NCI-H526 (cell line): Measurements from ENCODE around the gene FBXO10.
"Not testable (repeated sequence)": the region's sequence is repeated elsewhere in the genome, so short reads cannot be mapped to it uniquely, and the experiment has no call there.

Experiments
- DNase-seq, 2 experiments: peaks; one replicate each; lab custom pipeline; 2025; lab: John Stamatoyannopoulos, UW

Gene FBXO10, protein sequence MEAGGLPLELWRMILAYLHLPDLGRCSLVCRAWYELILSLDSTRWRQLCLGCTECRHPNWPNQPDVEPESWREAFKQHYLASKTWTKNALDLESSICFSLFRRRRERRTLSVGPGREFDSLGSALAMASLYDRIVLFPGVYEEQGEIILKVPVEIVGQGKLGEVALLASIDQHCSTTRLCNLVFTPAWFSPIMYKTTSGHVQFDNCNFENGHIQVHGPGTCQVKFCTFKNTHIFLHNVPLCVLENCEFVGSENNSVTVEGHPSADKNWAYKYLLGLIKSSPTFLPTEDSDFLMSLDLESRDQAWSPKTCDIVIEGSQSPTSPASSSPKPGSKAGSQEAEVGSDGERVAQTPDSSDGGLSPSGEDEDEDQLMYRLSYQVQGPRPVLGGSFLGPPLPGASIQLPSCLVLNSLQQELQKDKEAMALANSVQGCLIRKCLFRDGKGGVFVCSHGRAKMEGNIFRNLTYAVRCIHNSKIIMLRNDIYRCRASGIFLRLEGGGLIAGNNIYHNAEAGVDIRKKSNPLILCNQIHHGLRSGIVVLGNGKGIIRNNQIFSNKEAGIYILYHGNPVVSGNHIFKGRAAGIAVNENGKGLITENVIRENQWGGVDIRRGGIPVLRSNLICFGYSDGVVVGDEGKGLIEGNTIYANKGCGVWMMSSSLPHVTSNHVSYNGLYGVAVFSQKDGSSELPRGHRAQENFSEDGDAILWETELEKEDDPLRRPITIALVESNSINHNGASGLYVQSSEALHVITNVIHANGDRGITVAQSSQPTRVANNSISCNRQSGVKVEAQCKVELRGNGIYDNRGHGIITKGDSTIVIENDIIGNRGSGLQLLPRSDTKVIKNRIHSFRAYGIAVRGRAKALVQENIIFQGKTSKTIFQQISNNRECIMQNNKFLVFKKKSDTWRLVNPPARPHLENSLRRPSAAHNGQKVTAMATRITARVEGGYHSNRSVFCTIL

GRCh38 chr9:37575921-37576721, at the start of gene FBXO10:
Gene FBXO10, minus strand, starts transcription at chr9:37576380. Its CDS starts 34,612 bp downstream, at chr9:37541768.
- peak; percentile 26 to 83 for DNase-seq

DNA sequence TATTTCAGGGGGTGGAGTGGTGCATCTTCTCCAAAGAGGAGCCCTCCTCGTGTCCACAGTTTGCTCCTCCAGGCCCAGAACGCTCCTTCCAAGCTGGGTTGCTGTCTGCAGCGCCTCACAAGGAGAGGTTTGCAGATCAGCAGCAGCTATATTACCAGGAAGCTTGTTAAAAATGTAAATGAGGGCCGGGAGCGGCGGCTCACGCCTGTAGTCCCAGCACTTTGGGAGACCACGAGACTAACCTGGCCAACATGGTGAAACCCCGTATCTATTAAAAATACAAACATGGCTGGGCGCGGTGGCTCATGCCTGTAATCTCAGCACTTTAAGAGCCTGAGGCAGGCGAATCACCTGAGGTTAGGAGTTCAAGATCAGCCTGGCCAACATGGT, 49.6 kb upstream of the FBXO10 start:
- DNase-seq: no peak

DNA sequence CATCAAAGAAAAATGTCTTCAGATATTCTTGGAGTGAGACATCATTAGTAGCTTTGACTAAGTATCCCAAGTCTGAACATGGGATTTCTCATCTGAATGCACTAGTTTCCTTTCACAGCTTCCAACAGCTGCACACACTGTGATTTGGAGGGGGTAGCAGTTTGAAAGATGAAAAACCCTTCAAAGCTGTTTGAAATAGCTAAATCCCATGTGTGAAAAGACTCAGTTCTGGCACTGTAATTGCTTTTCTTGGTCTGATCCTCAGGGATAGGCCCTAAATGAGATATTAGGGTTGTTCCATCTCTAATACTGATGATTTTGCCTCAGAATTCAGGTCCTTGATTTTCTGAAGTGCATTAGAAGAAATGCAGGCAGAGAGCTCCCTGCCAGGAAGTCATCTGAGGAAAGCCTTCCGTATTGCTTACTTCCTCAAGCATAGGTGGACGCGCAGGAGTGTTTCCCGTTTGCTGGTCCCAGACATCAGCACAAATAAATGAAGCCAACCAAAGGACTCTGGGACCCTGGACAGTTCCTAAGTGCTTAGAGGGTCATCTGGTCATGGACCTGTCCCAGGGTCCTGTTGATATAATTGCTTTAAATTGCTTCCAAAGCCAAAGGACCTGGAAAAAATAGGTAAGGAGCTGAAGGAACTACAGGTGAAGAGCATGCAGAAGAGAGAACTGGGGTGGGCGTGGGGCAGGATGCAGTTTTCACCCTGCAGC, 49.0 kb upstream of the FBXO10 start:
- DNase-seq: no peak

- no peak for DNase-seq
Measured at GRCh38 chr9:37624073-37624472, 47.9 kb upstream of the FBXO10 start.

DNA sequence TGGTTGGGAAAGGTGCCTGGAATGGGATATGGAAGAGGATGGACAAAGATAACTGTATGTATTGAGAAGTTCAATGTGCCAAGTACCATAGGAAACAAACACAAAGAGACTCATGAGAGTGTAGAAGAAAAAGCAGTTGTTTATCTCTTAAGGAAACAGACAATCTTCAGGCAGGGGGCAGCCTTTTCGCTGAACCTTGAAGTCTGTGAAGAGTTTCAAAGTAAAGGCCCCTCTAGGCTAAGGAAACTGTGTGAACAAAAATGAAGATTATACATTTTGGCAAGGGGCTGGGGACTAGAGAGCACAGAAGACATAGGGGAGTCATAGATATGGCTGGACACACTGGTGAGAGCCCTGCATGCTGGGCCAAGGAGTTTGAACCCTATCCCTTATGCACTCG, 47.1 kb upstream of the FBXO10 start:
- DNase-seq: no peak

- DNase-seq: no peak
Measured at GRCh38 chr9:37622462-37622861, 46.3 kb upstream of the FBXO10 start.

DNA sequence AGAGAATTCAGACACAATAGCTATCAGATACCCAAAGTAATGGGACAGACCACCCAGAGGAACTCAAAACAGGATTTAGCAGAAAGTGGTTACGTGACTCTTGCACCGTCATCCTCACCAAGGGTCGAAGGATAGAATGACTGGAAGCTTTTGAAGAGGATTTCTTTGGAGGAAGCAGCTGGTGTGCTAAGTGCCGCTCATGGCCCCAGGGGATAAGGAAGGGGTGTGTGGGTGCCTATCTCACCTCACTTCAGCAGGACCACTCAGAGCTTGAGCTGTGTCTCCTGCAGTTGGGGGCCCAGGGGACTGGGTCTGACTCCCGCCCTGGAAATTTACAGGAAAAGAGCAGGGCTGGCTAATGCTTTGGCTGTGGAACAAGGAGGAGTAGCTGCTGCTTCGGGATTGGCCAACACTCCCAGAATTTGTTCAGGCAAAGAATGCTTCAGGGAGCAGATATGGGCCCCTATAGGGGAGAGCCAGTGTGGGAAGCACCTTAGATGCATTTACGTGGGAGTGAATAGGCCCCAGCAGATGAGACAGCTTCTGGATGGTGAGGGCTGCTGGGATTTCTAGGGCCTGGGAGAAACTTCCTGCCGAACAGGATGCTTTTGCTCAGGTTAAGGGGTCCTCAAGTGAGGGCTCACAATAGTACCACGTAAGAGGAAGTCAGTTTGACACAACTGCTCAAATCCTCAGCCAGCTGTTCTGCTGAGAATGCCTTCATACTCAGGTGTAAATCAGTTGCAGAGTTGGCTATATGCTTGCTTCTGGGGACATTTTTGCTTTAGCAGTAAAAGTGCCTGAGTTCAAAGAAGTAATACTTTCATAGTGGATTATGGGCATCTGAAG, 45.3 kb upstream of the FBXO10 start:
- DNase-seq: no peak

DNA sequence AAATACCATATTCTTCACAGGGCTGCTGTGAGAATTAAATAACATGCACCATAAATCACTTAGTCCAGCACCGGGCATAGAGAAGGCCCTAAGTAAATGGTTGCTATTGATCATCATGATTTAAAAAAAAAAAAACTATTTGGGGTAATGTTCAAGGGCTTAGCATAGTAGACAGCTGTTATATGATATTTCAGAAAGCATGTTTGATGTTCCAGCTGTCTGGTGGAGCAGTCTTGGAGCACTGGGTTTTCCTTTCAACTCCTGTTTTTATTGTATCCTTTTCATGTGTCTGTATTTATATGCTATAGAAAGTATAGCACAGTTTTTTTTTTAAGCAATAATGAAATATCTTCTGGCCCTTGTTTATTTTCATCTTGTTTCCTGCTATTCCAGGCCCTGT, 44.2 kb upstream of the FBXO10 start:
- no peak for DNase-seq

DNA sequence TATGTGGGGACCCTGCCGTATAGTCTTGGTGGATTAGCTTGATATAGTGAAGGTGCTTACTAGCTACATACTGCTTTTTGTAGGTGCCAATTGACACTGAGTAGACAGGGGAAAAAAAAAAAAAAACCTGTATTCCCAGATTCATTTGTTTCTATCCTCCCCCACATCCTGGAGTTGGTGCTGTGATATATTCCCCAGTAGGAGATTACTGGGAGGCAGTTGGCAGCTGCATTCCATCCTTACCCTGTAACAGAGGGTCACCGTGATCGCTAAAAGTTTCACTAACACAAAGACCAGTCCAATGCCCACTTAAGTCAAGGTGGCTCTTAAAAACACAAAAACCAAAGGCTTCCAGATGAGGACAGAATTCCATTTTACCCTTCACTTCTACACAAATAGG, 43.6 kb upstream of the FBXO10 start:
- DNase-seq: no peak

DNA sequence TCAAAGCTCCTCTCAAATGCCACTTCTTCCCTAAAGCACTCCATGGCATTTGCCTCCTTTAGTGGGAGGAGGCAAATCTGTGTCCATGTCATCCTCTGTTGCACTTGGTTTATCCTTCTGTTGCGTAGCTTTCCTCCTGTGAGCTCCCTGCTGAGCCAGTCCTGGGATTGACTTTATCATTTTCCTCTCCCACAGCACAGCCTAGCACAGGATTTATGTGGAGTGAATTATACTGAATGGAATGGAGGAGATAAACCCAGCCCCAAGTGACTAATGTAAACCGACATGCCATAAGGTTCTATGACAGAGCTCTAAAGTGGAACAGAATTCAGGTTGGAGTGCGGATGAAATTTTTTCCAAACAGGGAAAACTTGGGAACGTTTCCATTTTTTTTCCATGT, 42.6 kb upstream of the FBXO10 start:
- DNase-seq: no peak

DNA sequence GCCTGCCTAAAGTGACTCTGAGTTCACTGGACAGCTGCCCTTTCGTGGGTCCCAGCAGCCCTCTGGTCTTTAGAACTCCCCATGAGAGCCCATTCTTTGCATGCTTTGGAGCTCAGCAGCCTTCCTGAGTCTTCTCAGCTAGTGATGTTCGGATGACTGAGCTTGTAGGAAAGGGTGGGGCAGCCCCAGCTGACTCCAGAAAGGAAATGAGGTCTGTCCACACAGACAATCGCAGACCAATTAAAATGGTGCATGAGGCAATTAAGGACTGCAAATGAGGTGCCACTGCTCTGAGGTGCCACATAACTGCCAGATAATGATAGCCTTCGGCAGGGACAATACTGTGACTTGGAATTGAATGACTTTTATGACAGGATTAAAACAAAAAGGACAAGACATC, 41.7 kb upstream of the FBXO10 start:
- no peak for DNase-seq

DNA sequence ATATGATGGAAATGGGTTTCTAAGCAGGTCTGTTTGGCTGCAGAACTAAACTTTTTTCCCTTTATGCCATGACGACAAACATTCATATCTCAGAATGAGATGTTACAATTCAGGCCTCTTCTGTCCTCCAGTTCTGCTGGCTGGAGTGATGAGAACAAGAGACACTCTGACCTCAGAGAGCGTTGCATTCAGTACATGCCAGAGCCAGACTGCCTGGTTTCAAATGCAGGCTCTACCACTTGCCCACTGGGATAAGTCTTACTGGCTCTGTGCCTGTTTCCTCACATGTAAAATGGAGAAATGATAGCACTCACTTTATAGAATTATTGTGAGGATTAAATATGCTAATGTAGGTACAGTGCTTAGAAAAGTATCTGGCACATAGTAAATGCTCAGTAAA, 41.0 kb upstream of the FBXO10 start:
- no peak for DNase-seq

DNA sequence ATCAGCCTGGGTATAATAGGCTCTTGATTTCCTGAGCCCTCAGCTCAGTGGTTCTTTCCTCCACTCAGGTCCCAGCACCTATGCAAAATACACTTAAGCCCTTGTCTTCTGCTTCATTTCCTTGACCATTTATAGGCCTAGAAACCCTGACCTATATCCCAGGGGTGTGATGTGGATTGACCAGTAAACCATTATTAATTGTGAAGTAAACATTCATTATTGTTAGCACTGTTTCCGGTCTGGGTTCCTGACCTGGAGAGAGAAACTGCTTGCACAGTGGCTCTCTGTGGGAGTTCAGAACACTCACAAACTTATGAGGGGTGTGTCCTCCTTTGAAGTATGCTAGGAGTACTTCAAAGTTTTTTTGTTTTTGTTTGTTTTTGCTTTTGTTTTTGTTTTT, 35.8 kb upstream of the FBXO10 start:
- DNase-seq: peak in 1 of 2 experiments; percentile 47

DNA sequence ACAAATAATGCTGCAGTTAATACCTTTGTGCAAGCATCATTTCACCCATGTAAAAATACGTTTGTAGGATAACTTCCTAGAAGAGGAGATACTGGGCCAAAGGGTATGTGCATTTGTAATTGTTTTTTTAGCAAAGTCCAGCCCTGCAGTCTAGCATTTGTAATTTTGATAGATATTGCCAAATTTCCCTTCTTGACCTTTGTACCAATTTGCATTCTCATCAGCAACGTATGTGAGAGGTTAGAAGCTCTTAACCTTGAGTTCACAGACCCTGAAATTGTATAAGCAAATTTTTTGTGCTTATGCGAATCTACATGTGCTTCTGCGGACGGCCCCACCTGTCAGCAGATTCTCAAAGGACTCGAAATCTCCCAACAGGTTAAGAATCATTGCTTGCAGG, 34.8 kb upstream of the FBXO10 start:
- DNase-seq: peak; percentile 42 to 69

DNA sequence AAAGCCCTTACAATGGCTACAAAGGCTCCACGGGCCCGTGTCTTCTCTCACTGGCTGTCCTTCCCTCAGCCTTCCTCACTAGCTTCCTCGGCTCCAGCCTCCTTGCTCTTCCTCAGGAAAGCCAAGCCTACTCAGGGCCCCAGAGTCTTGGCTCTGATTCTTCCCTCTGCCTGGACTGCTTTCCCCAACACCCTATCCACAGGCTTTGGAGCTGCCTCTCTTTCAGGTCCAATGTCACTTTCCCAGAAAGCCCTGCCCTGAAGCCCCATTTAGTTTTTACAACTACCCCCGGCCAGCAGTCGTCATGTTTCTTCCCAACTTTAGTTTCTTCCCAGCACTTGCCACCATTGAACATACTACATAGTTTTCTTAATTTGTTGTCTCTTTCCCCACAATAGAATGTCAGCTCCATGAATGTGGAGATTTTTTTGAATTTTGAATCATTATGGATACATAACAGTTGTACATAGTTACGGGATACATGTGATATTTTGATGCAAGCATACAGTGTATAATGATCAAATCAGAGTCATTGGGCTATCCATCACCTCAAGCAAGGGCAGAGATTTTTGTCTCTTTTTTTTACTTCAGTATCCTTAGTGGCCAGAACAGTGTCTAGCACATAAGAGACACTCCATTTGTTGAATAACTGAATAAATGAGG, 33.7 kb upstream of the FBXO10 start:
- no peak for DNase-seq

DNA sequence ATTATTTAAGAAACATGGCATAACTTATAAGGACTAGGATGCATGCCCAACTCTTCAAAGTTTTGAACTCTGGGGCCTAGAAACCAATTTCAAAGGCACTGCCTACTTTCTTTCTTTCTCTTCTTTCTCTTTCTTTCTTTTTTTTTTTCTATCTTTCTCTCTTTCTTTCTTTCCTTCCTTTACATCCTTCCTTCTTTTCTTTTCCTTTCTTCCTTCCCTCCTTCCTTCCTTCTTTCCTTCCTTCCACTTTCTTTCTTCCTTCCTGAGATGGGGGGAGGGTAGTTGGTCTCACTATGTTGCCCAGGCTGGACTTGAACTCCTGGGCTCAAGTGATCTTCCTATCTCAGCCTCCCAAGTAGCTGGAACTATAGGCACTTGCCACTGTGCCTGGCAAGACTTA, 32.1 kb upstream of the FBXO10 start:
- DNase-seq: no peak

GRCh38 chr9:37604296-37604695, 28.1 kb upstream of the FBXO10 start:
- DNase-seq: no peak

GRCh38 chr9:37602817-37603216, 26.6 kb upstream of the FBXO10 start:
- DNase-seq: peak in 1 of 2 experiments; percentile 34

DNA sequence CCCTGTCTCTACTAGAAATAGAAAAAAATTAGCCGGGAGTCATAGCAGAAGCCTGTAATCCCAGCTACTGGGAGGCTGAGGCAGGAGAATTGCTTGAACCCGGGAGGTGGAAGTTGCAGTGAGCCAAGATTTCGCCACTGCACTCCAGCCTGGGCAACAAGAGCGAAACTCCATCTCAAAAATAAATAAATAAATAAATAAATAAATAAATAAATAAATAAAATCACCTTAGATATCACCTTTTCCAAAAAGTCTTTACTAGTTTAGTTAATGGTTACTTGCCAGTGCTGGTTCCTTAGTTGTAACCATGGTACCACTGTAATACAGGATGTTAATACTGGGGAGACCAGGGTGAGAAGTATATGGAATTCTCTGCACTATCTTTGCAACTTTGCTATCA, 25.9 kb upstream of the FBXO10 start:
- not testable (repeated sequence) for DNase-seq

DNA sequence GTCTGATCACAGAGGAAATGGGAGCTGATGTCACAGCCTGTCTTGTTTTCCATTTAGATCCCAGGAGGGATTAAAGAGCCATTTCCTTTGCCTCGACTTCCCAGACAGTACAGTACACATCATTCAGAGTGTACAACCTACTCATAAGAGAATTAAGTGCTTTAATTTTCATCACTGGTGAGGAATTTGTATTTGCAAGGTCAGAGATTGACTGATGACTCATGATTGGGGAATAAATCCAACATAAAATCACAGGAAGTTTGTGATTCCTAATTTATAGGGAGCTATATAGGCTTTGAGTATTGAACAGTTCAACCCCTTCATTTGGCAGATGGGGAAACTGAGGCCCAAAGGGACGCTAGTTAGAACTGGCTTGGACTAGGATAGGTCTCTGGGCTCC, 20.3 kb upstream of the FBXO10 start:
- no peak for DNase-seq
